Measurements from ENCODE around the gene PER2.
"Not testable (repeated sequence)": the region's sequence is repeated elsewhere in the genome, so short reads cannot be mapped to it uniquely, and the experiment has no call there.

PER2 gene

DNA sequence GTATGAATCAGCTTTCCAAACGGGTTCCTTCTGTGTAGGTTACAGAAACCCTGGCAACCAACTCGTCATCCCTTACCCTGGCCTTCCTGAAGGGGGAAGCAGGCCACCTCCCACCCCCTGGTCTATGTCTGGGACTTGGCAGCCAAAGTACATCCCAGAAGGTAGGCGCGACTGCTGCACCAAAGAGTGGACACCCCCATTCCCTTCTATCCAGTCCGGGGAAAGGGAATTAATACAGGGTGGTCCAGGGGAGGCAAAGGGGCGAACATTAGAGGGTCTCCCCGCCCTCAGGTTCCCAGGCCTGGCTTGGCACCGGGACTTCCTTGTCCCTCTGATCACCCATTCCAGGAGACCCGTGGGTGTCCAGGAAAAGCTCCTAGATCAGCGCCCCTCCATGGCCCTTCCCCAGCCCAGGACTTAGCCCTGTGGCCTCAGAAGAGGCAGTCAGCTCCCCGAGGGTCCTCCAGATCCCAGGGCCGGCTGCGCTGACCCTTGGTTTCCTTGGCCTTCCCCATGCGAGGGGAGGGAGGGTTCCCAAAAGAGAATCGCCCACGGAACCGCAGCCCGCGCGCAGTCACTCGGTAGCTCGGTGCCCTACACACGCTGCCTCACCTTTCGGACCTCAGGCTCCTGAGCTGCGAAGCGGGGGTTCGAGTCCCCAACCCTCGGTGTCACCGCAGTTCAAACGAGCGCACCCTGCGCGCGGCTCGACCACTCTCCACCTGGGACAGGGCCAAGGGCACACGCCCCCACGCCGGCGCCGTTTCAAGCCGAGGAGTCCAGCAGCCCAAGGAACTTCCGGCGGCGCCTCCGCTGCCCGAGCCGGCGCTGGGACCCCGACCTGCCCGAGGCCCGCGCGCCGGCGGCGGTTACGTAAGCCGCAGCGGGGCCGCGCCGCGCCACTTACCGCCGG, at the start of gene PER2:
TSS of gene PER2 (minus strand) at position 874 of the 913 bp plus-strand sequence. CDS start 10,674 bp downstream, outside the sequence.
- H3K36me3 ChIP-seq (ENCODE audit: control insufficient read depth, insufficient read depth, low read length): no peaks in the 10 kb centered on the region
- peaks cover 32% of the 10 kb centered on the region for H3K4me1 ChIP-seq (ENCODE audit: control insufficient read depth, insufficient read depth, low read length)
- H3K4me3 ChIP-seq (ENCODE audit: low read length): peak within 1 kb of the TSS; percentile 97
- H3K27me3 ChIP-seq (ENCODE audit: control insufficient read depth, insufficient read depth, low read length): no peaks in the 10 kb centered on the region
- H3K27ac ChIP-seq (ENCODE audit: low read depth, low read length): peak within 1 kb of the TSS; percentile 98
- H3K9ac ChIP-seq (ENCODE audit: low read length): peak within 1 kb of the TSS; percentile 96

- no peak overlapping the region for H3K9ac ChIP-seq (ENCODE audit: low read length)
- H3K4me3 ChIP-seq (ENCODE audit: low read length): no peak overlapping the region
- no peaks in the 10 kb centered on the region for H3K27me3 ChIP-seq (ENCODE audit: control insufficient read depth, insufficient read depth, low read length)
- H3K27ac ChIP-seq (ENCODE audit: low read depth, low read length): no peak overlapping the region
- H3K4me1 ChIP-seq (ENCODE audit: control insufficient read depth, insufficient read depth, low read length): no peaks in the 10 kb centered on the region
- H3K36me3 ChIP-seq (ENCODE audit: control insufficient read depth, insufficient read depth, low read length): no peaks in the 10 kb centered on the region
These were observed 49.4 kb upstream of the PER2 start for GRCh38 chr2:238337846-238338245.

- Histone ChIP-seq H3K36me3 (ENCODE audit: control insufficient read depth, insufficient read depth, low read length) (no peaks in the 10 kb centered on the region), H3K9ac (ENCODE audit: low read length) (no peak overlapping the region), H3K27me3 (ENCODE audit: control insufficient read depth, insufficient read depth, low read length) (no peaks in the 10 kb centered on the region), H3K4me1 (ENCODE audit: control insufficient read depth, insufficient read depth, low read length) (no peaks in the 10 kb centered on the region), H3K27ac (ENCODE audit: low read depth, low read length) (no peak overlapping the region), H3K4me3 (ENCODE audit: low read length) (no peak overlapping the region)
These were observed 48.5 kb upstream of the PER2 start for GRCh38 chr2:238336793-238337444.

GRCh38 chr2:238336151-238336550, 47.7 kb upstream of the PER2 start:
- Histone ChIP-seq H3K9ac (ENCODE audit: low read length) (no peak overlapping the region), H3K4me1 (ENCODE audit: control insufficient read depth, insufficient read depth, low read length) (no peaks in the 10 kb centered on the region), H3K27me3 (ENCODE audit: control insufficient read depth, insufficient read depth, low read length) (no peaks in the 10 kb centered on the region), H3K36me3 (ENCODE audit: control insufficient read depth, insufficient read depth, low read length) (no peaks in the 10 kb centered on the region), H3K4me3 (ENCODE audit: low read length) (no peak overlapping the region), H3K27ac (ENCODE audit: low read depth, low read length) (no peak overlapping the region)

GRCh38 chr2:238335591-238335990, 47.2 kb upstream of the PER2 start:
- not testable (repeated sequence) for H3K27ac ChIP-seq (ENCODE audit: low read depth, low read length); H3K9ac ChIP-seq (ENCODE audit: low read length); H3K4me3 ChIP-seq (ENCODE audit: low read length); H3K4me1 ChIP-seq (ENCODE audit: control insufficient read depth, insufficient read depth, low read length); H3K36me3 ChIP-seq (ENCODE audit: control insufficient read depth, insufficient read depth, low read length); H3K27me3 ChIP-seq (ENCODE audit: control insufficient read depth, insufficient read depth, low read length)

DNA sequence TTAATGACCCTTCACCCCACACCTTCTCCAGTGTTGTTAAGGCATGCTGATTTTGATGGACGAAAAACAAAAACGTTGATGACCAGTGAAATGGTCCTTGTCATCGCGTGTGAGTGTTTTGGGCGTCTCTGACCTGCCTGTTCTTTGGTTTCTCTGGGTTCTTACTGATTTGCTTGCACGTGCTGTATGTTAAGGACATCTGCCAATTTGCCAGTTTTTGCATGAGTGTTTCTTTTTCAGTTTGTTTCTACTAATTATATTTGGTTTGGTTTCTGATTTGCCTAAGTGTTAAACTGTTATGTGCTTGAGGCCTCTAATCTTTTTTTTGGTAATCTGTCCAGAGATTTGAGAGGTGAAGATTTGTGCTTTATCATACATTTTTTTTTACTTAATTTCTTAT, 46.5 kb upstream of the PER2 start:
- H3K4me1 ChIP-seq (ENCODE audit: control insufficient read depth, insufficient read depth, low read length): no peaks in the 10 kb centered on the region
- H3K27me3 ChIP-seq (ENCODE audit: control insufficient read depth, insufficient read depth, low read length): no peaks in the 10 kb centered on the region
- H3K27ac ChIP-seq (ENCODE audit: low read depth, low read length): no peak overlapping the region
- H3K9ac ChIP-seq (ENCODE audit: low read length): no peak overlapping the region
- H3K4me3 ChIP-seq (ENCODE audit: low read length): no peak overlapping the region
- no peaks in the 10 kb centered on the region for H3K36me3 ChIP-seq (ENCODE audit: control insufficient read depth, insufficient read depth, low read length)

GRCh38 chr2:238331916-238332315, 43.5 kb upstream of the PER2 start:
- no peak overlapping the region for H3K4me3 ChIP-seq (ENCODE audit: low read length)

GRCh38 chr2:238330391-238330790, 42.0 kb upstream of the PER2 start:
- H3K4me3 ChIP-seq (ENCODE audit: low read length): no peak overlapping the region
- H3K27ac ChIP-seq (ENCODE audit: low read depth, low read length): no peak overlapping the region
- no peaks in the 10 kb centered on the region for H3K4me1 ChIP-seq (ENCODE audit: control insufficient read depth, insufficient read depth, low read length)
- H3K27me3 ChIP-seq (ENCODE audit: control insufficient read depth, insufficient read depth, low read length): no peaks in the 10 kb centered on the region
- H3K36me3 ChIP-seq (ENCODE audit: control insufficient read depth, insufficient read depth, low read length): peaks cover 3% of the 10 kb centered on the region
- no peak overlapping the region for H3K9ac ChIP-seq (ENCODE audit: low read length)

More at GRCh38 chr2:238331916-238332315, 43.5 kb upstream of the PER2 start:
- Histone ChIP-seq H3K27ac (ENCODE audit: low read depth, low read length) (no peak overlapping the region), H3K9ac (ENCODE audit: low read length) (no peak overlapping the region), H3K36me3 (ENCODE audit: control insufficient read depth, insufficient read depth, low read length) (peaks cover 3% of the 10 kb centered on the region), H3K4me1 (ENCODE audit: control insufficient read depth, insufficient read depth, low read length) (no peaks in the 10 kb centered on the region), H3K27me3 (ENCODE audit: control insufficient read depth, insufficient read depth, low read length) (no peaks in the 10 kb centered on the region)

GRCh38 chr2:238327751-238328150, 39.3 kb upstream of the PER2 start:
- Histone ChIP-seq H3K4me3 (ENCODE audit: low read length) (no peak overlapping the region), H3K4me1 (ENCODE audit: control insufficient read depth, insufficient read depth, low read length) (no peaks in the 10 kb centered on the region), H3K9ac (ENCODE audit: low read length) (no peak overlapping the region), H3K36me3 (ENCODE audit: control insufficient read depth, insufficient read depth, low read length) (peaks cover 6% of the 10 kb centered on the region), H3K27me3 (ENCODE audit: control insufficient read depth, insufficient read depth, low read length) (no peaks in the 10 kb centered on the region), H3K27ac (ENCODE audit: low read depth, low read length) (no peak overlapping the region)

- Histone ChIP-seq H3K9ac (ENCODE audit: low read length) (no peak overlapping the region), H3K4me1 (ENCODE audit: control insufficient read depth, insufficient read depth, low read length) (no peaks in the 10 kb centered on the region), H3K27me3 (ENCODE audit: control insufficient read depth, insufficient read depth, low read length) (no peaks in the 10 kb centered on the region), H3K27ac (ENCODE audit: low read depth, low read length) (no peak overlapping the region), H3K36me3 (ENCODE audit: control insufficient read depth, insufficient read depth, low read length) (peaks cover 6% of the 10 kb centered on the region), H3K4me3 (ENCODE audit: low read length) (no peak overlapping the region)
These were observed 38.5 kb upstream of the PER2 start for GRCh38 chr2:238326801-238327365.

GRCh38 chr2:238325694-238326093, 37.3 kb upstream of the PER2 start:
- no peak overlapping the region for H3K9ac ChIP-seq (ENCODE audit: low read length)
- peaks cover 5% of the 10 kb centered on the region for H3K4me1 ChIP-seq (ENCODE audit: control insufficient read depth, insufficient read depth, low read length)
- H3K4me3 ChIP-seq (ENCODE audit: low read length): no peak overlapping the region
- peaks cover 6% of the 10 kb centered on the region for H3K36me3 ChIP-seq (ENCODE audit: control insufficient read depth, insufficient read depth, low read length)
- H3K27me3 ChIP-seq (ENCODE audit: control insufficient read depth, insufficient read depth, low read length): no peaks in the 10 kb centered on the region
- H3K27ac ChIP-seq (ENCODE audit: low read depth, low read length): no peak overlapping the region

DNA sequence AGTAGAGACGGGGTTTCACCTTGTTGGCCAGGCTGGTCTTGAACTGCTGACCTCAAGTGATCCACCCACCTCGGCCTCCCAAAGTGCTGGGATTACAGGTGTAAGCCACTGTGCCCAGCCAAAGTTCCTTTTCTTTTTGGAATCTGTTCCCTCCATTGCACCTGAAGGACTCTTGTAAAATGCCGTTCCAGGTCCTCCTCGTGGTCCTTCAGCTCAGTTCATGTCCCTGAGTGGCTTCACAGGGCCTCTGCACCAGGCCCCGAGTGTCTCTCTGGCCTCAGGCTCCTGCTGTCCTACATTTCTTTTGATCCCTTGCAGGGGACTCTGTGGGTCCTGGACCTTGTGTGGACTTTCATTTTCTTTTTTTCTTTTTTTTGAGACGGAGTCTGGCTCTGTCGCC, 35.8 kb upstream of the PER2 start:
- H3K4me3 ChIP-seq (ENCODE audit: low read length); H3K36me3 ChIP-seq (ENCODE audit: control insufficient read depth, insufficient read depth, low read length): not testable (repeated sequence)

More for the DNA sequence above, 35.8 kb upstream of the PER2 start:
- not testable (repeated sequence) for H3K27me3 ChIP-seq (ENCODE audit: control insufficient read depth, insufficient read depth, low read length); H3K27ac ChIP-seq (ENCODE audit: low read depth, low read length); H3K4me1 ChIP-seq (ENCODE audit: control insufficient read depth, insufficient read depth, low read length); H3K9ac ChIP-seq (ENCODE audit: low read length)
